ENCODE data around the gene SLC22A14. TPM values are rescaled to one million over a fixed set of nuclear protein-coding genes. Genes with fewer than 3 reads are reported as not detected.

SLC22A14 gene
- total RNA-seq, 1 experiment from 2014 or later: not detected

DNA sequence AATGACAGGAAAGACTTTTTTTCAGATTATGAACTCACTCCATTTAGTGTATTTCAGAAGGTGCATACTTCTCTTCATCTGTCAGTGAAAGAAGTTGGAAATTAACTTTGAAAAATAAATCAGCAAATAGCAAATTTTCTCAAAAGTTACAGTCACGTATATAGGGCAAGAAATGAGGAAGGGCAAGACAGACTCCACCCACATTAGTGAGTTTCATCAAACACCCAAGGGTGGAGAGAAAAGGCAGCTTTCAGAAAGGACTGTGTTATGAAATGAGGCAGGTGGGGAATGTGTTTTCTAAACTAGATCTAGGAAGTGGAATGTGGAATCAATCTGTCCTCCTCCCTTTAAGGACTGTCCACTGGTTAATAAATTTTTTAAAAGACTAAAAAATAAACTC lies 13.6 kb upstream of the SLC22A14 start:
- Histone ChIP-seq H4K20me1 (ENCODE audit: control insufficient read depth, insufficient read depth, insufficient read length) (peaks cover 3% of the 10 kb centered on the region), H2AFZ (ENCODE audit: low read length) (no peak overlapping the region), H3K9ac (ENCODE audit: extremely low read depth, insufficient read length, low read length) (no peak overlapping the region), H3K9me3 (ENCODE audit: control insufficient read depth, low read depth, low read length) (no peaks in the 10 kb centered on the region), H2BK12ac (ENCODE audit: insufficient read length, low read depth, low read length) (no peak overlapping the region), H2BK15ac (ENCODE audit: low read depth, low read length) (no peak overlapping the region), H4K91ac (ENCODE audit: insufficient read length, low read depth, low read length) (no peak overlapping the region), H3K4ac (ENCODE audit: low read depth, low read length) (no peak overlapping the region), H3K27me3 (ENCODE audit: insufficient read depth, low read length) (no peaks in the 10 kb centered on the region), H4K5ac (ENCODE audit: insufficient read length, low read depth, low read length) (no peak overlapping the region), H3K79me1 (ENCODE audit: insufficient read depth, low read depth, low read length, poor library complexity, severe bottlenecking) (no peaks in the 10 kb centered on the region), H3K18ac (ENCODE audit: insufficient read length, low read depth, low read length) (no peak overlapping the region), H3K27ac (ENCODE audit: insufficient read length, low read depth, low read length) (no peak overlapping the region), H3K4me2 (ENCODE audit: insufficient read depth, insufficient read length, low read length) (no peak overlapping the region), H3K4me1 (ENCODE audit: insufficient read depth, low read length) (no peaks in the 10 kb centered on the region; the same call in none of the 2 replicates), H2BK20ac (ENCODE audit: low read depth, low read length, poor library complexity, severe bottlenecking) (no peak overlapping the region), H3K56ac (ENCODE audit: insufficient read length, low read depth, low read length) (no peak overlapping the region), H3K23me2 (ENCODE audit: insufficient read length, low read depth, low read length, poor library complexity, severe bottlenecking) (no peaks in the 10 kb centered on the region), H2AK5ac (ENCODE audit: insufficient read length, low read length) (no peak overlapping the region), H3K14ac (ENCODE audit: insufficient read depth, low read length) (no peak overlapping the region), H3K79me2 (ENCODE audit: insufficient read depth, low read length) (no peaks in the 10 kb centered on the region), H2BK5ac (ENCODE audit: insufficient read length, low read length) (no peak overlapping the region), H3T11ph (ENCODE audit: low read length) (no peak overlapping the region), H3K23ac (ENCODE audit: insufficient read length, low read depth, low read length) (no peak overlapping the region), H2BK120ac (ENCODE audit: low read depth, low read length, poor library complexity, severe bottlenecking) (no peak overlapping the region), H4K8ac (replicated peaks; ENCODE audit: insufficient read length, low read depth, low read length) (no peak overlapping the region)
- peaks cover 1% of the 10 kb centered on the region; the same call in 1 of the 2 replicates for H3K27me3 Mint-ChIP-seq (ENCODE audit: low read depth)
- TF ChIP-seq, protein P1, sequence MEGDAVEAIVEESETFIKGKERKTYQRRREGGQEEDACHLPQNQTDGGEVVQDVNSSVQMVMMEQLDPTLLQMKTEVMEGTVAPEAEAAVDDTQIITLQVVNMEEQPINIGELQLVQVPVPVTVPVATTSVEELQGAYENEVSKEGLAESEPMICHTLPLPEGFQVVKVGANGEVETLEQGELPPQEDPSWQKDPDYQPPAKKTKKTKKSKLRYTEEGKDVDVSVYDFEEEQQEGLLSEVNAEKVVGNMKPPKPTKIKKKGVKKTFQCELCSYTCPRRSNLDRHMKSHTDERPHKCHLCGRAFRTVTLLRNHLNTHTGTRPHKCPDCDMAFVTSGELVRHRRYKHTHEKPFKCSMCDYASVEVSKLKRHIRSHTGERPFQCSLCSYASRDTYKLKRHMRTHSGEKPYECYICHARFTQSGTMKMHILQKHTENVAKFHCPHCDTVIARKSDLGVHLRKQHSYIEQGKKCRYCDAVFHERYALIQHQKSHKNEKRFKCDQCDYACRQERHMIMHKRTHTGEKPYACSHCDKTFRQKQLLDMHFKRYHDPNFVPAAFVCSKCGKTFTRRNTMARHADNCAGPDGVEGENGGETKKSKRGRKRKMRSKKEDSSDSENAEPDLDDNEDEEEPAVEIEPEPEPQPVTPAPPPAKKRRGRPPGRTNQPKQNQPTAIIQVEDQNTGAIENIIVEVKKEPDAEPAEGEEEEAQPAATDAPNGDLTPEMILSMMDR (conservative IDR thresholded peaks at IDR 0.05): no peak
- H3K9me3 Mint-ChIP-seq: no peaks in the 10 kb centered on the region
- H3K4me1 Mint-ChIP-seq: peaks cover 20 to 26% of the 10 kb centered on the region in 2 experiments
- no CpG with 5 or more reads among the region's 1 CpG for WGBS (ENCODE audit: extremely low coverage, insufficient read length, low lambda C conversion rate)
- DNase-seq: no peak
- no peaks in the 10 kb centered on the region for H3K36me3 Mint-ChIP-seq (ENCODE audit: insufficient read depth in 1 of 3, low read depth in 3 of 3)
- no peak overlapping the region for H3K27ac Mint-ChIP-seq
- no peak overlapping the region for H3K4me3 Mint-ChIP-seq

Data from H9 (cell line).